Measurements from ENCODE around the gene PRDM5.

Gene PRDM5

DNA sequence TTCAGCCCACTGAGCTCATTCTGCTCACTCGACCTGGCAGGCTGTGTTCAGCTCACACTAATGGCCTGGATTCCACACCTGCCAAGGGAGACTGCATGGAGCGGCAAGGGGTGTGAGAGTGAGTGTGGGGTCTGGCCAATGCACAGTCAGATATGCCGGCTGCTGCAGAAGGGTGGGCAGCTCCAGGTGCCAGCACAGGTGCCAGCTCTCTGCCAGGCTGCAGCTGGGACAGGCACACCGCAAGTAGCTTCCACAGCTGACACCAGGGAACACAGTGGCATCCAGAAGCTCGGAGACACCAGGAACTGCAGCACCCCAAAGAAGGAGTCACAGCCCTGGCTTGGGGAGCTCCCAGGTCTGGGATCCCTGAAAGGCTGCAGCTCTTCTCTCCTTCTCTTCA, 83.7 kb downstream of the PRDM5 start:
- H3K4me1 ChIP-seq (ENCODE audit: insufficient read depth, low read length), result peaks cover 8% of the 10 kb centered on the region
- no peaks in the 10 kb centered on the region for H3K36me3 ChIP-seq (ENCODE audit: insufficient read depth, low read length)
- H3K9me3 ChIP-seq (ENCODE audit: low read length), result no peaks in the 10 kb centered on the region
- no peaks in the 10 kb centered on the region for H3K27me3 ChIP-seq (ENCODE audit: control insufficient read depth in 1 of 2, insufficient read depth in 2 of 2, low read length in 2 of 2)
- H3K4me3 ChIP-seq (ENCODE audit: low read depth in 1 of 2, low read length in 2 of 2), result no peak overlapping the region
- no peak overlapping the region for H3K27ac ChIP-seq (ENCODE audit: low read depth, low read length)
- no peak overlapping the region for H3K9ac ChIP-seq (ENCODE audit: low read length)

GRCh38 chr4:120837656-120838055, 84.9 kb downstream of the PRDM5 start:
- no peaks in the 10 kb centered on the region for H3K36me3 ChIP-seq (ENCODE audit: insufficient read depth, low read length)
- no peaks in the 10 kb centered on the region for H3K9me3 ChIP-seq (ENCODE audit: low read length)
- no peak overlapping the region for H3K9ac ChIP-seq (ENCODE audit: low read length)
- no peak overlapping the region for H3K4me3 ChIP-seq (ENCODE audit: low read depth in 1 of 2, low read length in 2 of 2)
- H3K27ac ChIP-seq (ENCODE audit: low read depth, low read length), result no peak overlapping the region
- H3K4me1 ChIP-seq (ENCODE audit: insufficient read depth, low read length), result peaks cover 8% of the 10 kb centered on the region
- H3K27me3 ChIP-seq (ENCODE audit: control insufficient read depth in 1 of 2, insufficient read depth in 2 of 2, low read length in 2 of 2), result no peaks in the 10 kb centered on the region

GRCh38 chr4:120835342-120835741, 87.2 kb downstream of the PRDM5 start:
- no peaks in the 10 kb centered on the region for H3K9me3 ChIP-seq (ENCODE audit: low read length)
- H3K9ac ChIP-seq (ENCODE audit: low read length), result no peak overlapping the region
- H3K27ac ChIP-seq (ENCODE audit: low read depth, low read length), result no peak overlapping the region
- no peaks in the 10 kb centered on the region for H3K27me3 ChIP-seq (ENCODE audit: control insufficient read depth in 1 of 2, insufficient read depth in 2 of 2, low read length in 2 of 2)
- no peak overlapping the region for H3K4me3 ChIP-seq (ENCODE audit: low read depth in 1 of 2, low read length in 2 of 2)
- H3K4me1 ChIP-seq (ENCODE audit: insufficient read depth, low read length), result no peaks in the 10 kb centered on the region
- H3K36me3 ChIP-seq (ENCODE audit: insufficient read depth, low read length), result no peaks in the 10 kb centered on the region

- Histone ChIP-seq H3K36me3 (ENCODE audit: insufficient read depth, low read length) (no peaks in the 10 kb centered on the region), H3K4me3 (ENCODE audit: low read depth in 1 of 2, low read length in 2 of 2) (no peak overlapping the region), H3K9me3 (ENCODE audit: low read length) (no peaks in the 10 kb centered on the region), H3K27me3 (ENCODE audit: control insufficient read depth in 1 of 2, insufficient read depth in 2 of 2, low read length in 2 of 2) (no peaks in the 10 kb centered on the region), H3K9ac (ENCODE audit: low read length) (no peak overlapping the region), H3K4me1 (ENCODE audit: insufficient read depth, low read length) (peaks cover 5% of the 10 kb centered on the region), H3K27ac (ENCODE audit: low read depth, low read length) (no peak overlapping the region)
Measured at GRCh38 chr4:120830204-120830603, 92.3 kb downstream of the PRDM5 start.

DNA sequence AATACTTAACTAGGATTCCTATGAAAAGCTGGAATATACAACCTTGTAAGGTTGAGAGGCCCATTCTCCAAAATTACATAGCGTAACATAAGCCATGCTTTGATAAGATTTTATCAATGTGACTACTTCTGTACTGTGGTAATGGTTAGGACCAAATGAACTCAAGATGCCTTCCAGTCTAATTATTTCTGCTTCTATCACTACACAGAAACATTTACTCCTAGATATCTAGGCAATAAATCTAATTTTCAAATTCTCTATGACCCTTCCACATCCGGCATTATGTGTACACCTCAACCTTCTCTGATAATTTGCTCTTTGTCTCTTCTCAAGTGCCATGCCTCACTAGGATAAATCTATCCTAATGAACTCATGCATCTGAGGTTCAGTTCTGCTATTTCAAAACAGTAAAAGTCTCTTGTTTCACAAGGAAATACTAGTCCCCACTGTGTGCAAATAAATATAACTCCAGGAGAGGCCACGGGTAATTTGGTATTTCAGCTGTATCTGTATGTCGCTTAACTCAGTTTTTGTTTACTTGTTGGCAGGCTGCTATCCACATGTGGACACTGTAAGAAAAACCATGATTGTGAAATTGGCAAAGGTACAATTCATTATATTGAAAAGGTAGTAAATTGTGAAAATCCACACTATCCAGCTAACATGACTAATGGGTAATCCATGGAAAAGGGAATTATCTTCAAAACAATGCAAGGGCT, 93.3 kb downstream of the PRDM5 start:
- Histone ChIP-seq H3K9ac (ENCODE audit: low read length) (no peak overlapping the region), H3K27ac (ENCODE audit: low read depth, low read length) (no peak overlapping the region), H3K9me3 (ENCODE audit: low read length) (no peaks in the 10 kb centered on the region), H3K4me1 (ENCODE audit: insufficient read depth, low read length) (peaks cover 5% of the 10 kb centered on the region), H3K4me3 (ENCODE audit: low read depth in 1 of 2, low read length in 2 of 2) (no peak overlapping the region), H3K27me3 (ENCODE audit: control insufficient read depth in 1 of 2, insufficient read depth in 2 of 2, low read length in 2 of 2) (no peaks in the 10 kb centered on the region), H3K36me3 (ENCODE audit: insufficient read depth, low read length) (no peaks in the 10 kb centered on the region)

GRCh38 chr4:120826853-120827252, 95.7 kb downstream of the PRDM5 start:
- Histone ChIP-seq H3K4me1 (ENCODE audit: insufficient read depth, low read length) (peaks cover 5% of the 10 kb centered on the region), H3K4me3 (ENCODE audit: low read depth in 1 of 2, low read length in 2 of 2) (no peak overlapping the region), H3K27me3 (ENCODE audit: control insufficient read depth in 1 of 2, insufficient read depth in 2 of 2, low read length in 2 of 2) (no peaks in the 10 kb centered on the region), H3K9me3 (ENCODE audit: low read length) (no peaks in the 10 kb centered on the region), H3K9ac (ENCODE audit: low read length) (no peak overlapping the region), H3K27ac (ENCODE audit: low read depth, low read length) (no peak overlapping the region), H3K36me3 (ENCODE audit: insufficient read depth, low read length) (no peaks in the 10 kb centered on the region)

- Histone ChIP-seq H3K36me3 (ENCODE audit: insufficient read depth, low read length) (no peaks in the 10 kb centered on the region), H3K4me3 (ENCODE audit: low read depth in 1 of 2, low read length in 2 of 2) (no peak overlapping the region), H3K27ac (ENCODE audit: low read depth, low read length) (no peak overlapping the region), H3K9ac (ENCODE audit: low read length) (no peak overlapping the region), H3K4me1 (ENCODE audit: insufficient read depth, low read length) (peaks cover 5% of the 10 kb centered on the region), H3K27me3 (ENCODE audit: control insufficient read depth in 1 of 2, insufficient read depth in 2 of 2, low read length in 2 of 2) (no peaks in the 10 kb centered on the region), H3K9me3 (ENCODE audit: low read length) (no peaks in the 10 kb centered on the region)
Measured at GRCh38 chr4:120826449-120826848, 96.1 kb downstream of the PRDM5 start.

DNA sequence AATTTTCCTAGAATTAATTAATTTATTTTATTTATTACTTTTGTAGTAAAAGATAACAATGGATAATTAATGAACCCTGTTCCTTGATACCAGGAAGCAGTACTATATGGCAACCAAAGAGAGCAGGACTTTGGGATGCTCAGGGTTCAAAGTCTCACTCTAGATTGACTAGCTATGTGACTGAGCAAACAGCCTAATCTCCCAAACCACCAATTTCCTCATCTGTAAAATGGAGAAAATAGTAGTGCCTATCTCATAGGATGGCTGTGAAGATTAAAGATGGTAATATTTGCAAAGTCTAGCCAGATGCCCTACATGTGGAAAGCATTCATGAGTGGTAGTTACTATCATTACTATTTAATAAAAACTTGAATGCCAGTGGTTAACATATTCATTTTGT, 97.6 kb downstream of the PRDM5 start:
- H3K9ac ChIP-seq (ENCODE audit: low read length), result no peak overlapping the region
- no peaks in the 10 kb centered on the region for H3K36me3 ChIP-seq (ENCODE audit: insufficient read depth, low read length)
- H3K27ac ChIP-seq (ENCODE audit: low read depth, low read length), result no peak overlapping the region

GRCh38 chr4:120821977-120822376, 100.5 kb downstream of the PRDM5 start:
- no peaks in the 10 kb centered on the region for H3K36me3 ChIP-seq (ENCODE audit: insufficient read depth, low read length)
- no peak overlapping the region for H3K9ac ChIP-seq (ENCODE audit: low read length)
- H3K9me3 ChIP-seq (ENCODE audit: low read length), result no peaks in the 10 kb centered on the region
- no peaks in the 10 kb centered on the region for H3K27me3 ChIP-seq (ENCODE audit: control insufficient read depth in 1 of 2, insufficient read depth in 2 of 2, low read length in 2 of 2)
- H3K27ac ChIP-seq (ENCODE audit: low read depth, low read length), result no peak overlapping the region
- no peaks in the 10 kb centered on the region for H3K4me1 ChIP-seq (ENCODE audit: insufficient read depth, low read length)
- H3K4me3 ChIP-seq (ENCODE audit: low read depth in 1 of 2, low read length in 2 of 2), result no peak overlapping the region

More for the DNA sequence above, 97.6 kb downstream of the PRDM5 start:
- Histone ChIP-seq H3K4me3 (ENCODE audit: low read depth in 1 of 2, low read length in 2 of 2) (no peak overlapping the region), H3K4me1 (ENCODE audit: insufficient read depth, low read length) (peaks cover 5% of the 10 kb centered on the region), H3K9me3 (ENCODE audit: low read length) (no peaks in the 10 kb centered on the region), H3K27me3 (ENCODE audit: control insufficient read depth in 1 of 2, insufficient read depth in 2 of 2, low read length in 2 of 2) (no peaks in the 10 kb centered on the region)

GRCh38 chr4:120821029-120821428, 101.5 kb downstream of the PRDM5 start:
- Histone ChIP-seq H3K9me3 (ENCODE audit: low read length) (no peaks in the 10 kb centered on the region), H3K27me3 (ENCODE audit: control insufficient read depth in 1 of 2, insufficient read depth in 2 of 2, low read length in 2 of 2) (no peaks in the 10 kb centered on the region), H3K36me3 (ENCODE audit: insufficient read depth, low read length) (no peaks in the 10 kb centered on the region), H3K27ac (ENCODE audit: low read depth, low read length) (no peak overlapping the region), H3K4me1 (ENCODE audit: insufficient read depth, low read length) (no peaks in the 10 kb centered on the region), H3K4me3 (ENCODE audit: low read depth in 1 of 2, low read length in 2 of 2) (no peak overlapping the region), H3K9ac (ENCODE audit: low read length) (no peak overlapping the region)

DNA sequence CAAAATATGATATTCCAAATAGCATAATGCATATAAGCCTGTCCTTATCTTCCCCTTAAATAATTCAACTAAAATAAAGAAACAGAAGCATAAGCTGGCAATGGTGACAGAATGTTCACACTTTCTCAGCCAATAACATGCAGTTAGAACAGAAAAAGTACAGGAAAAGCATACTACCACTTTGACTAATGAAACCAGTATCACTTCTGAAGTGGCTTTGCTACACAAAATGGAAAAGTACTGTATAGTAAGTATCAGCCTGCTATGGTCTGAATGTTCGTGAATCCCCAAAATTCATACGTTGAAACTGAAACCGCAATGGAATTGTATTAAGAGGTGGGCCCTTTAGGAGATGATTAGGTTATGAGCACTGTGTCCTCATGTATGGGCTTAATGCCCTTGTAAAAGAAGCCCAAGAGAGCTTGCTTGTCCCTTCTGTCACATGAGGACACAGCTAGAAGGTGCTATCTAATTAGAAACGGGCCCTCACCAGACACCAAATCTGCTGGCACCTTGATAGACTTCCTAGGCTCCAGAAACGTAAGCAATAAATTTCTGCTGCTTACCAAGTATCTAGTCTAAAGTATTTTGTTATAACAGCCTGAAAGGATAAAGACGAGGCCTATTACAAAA, 102.6 kb downstream of the PRDM5 start:
- Histone ChIP-seq H3K4me1 (ENCODE audit: insufficient read depth, low read length) (no peaks in the 10 kb centered on the region), H3K9me3 (ENCODE audit: low read length) (no peaks in the 10 kb centered on the region), H3K4me3 (ENCODE audit: low read depth in 1 of 2, low read length in 2 of 2) (no peak overlapping the region), H3K9ac (ENCODE audit: low read length) (no peak overlapping the region), H3K27ac (ENCODE audit: low read depth, low read length) (no peak overlapping the region), H3K27me3 (ENCODE audit: control insufficient read depth in 1 of 2, insufficient read depth in 2 of 2, low read length in 2 of 2) (no peaks in the 10 kb centered on the region), H3K36me3 (ENCODE audit: insufficient read depth, low read length) (no peaks in the 10 kb centered on the region)

Measured in muscle layer of colon (tissue), 2 donors.